ENCODE measurements around the gene HMCN2.

The HMCN2 gene

DNA sequence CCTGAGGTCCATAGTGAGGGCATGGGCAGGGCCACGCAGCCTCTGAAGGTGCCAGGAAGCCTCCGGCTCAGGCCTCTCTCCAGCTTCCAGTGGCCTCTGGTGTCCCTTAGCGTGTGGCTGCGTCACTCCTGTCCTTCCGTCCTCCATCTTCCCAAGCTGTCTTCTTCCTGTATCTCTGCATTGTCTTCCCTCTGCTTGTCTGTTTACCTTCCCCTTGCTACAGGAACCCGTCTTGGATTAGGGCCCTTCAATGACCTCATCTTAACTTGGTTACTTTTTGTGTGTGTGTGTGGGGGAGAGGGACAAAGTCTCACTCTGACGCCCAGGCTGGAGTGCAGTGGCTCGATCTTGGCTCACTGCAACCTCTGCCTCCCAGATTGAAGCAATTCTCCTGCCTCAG lies 193.6 kb downstream of the HMCN2 start:
- no peak for DNase-seq

DNA sequence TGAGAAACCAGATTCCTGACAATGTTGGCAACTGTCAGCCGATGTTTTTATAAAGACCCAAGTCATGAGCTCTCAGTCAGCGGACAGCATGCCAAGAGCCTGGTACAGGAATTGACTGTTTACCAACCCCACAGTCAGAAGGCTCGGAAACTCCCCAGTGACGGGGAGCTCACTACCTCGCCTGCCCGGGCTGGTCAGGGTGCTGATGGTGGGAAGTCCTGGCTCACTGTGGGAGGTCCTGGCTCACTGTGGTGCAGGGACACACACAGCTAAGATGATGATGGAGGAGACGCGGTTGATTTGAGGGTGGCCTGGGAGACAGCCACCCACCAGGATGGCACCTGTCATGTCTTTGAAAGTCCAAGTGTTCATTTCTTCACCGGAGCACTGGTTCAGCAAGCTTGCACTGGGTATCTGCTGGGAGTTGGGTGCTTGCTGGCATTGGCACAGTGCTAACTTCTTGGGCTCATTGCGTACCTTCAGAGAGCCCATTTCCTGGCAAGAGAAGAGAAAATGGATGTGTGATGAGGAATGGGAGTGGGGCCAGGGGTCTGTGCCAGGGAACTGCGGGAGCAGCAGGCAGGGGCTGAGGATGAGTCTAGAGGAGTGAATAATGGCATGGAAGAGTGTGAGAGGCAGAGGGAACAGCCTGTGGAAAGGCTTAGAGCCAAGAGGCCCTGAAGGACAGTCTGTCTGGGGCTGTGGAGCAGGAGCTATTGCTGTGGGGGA lies 194.5 kb downstream of the HMCN2 start:
- DNase-seq = no peak

DNA sequence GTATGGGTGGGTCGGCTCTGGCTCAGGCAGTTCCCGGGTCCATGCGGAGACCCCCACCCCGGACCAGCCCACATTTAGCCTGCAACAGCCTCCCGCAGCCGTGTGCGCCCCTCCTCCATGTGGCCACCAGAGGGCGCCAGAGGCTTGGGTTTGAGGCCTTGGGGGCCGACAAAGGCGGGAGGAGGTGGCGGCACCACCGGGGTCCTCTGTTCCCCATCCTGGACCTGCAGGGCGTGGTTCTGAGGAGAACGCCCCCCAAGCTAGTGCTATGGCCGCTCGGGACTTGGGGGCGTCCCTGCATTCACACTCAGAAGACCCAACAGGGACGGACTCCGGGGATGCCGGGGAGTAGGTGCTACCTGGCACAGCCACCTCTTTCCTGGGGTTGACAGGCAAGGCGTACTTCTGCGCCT lies 195.7 kb downstream of the HMCN2 start:
- DNase-seq = peak; percentile 77

- no peak for DNase-seq
These were observed 196.2 kb downstream of the HMCN2 start for GRCh38 chr9:130461731-130462130.

DNA sequence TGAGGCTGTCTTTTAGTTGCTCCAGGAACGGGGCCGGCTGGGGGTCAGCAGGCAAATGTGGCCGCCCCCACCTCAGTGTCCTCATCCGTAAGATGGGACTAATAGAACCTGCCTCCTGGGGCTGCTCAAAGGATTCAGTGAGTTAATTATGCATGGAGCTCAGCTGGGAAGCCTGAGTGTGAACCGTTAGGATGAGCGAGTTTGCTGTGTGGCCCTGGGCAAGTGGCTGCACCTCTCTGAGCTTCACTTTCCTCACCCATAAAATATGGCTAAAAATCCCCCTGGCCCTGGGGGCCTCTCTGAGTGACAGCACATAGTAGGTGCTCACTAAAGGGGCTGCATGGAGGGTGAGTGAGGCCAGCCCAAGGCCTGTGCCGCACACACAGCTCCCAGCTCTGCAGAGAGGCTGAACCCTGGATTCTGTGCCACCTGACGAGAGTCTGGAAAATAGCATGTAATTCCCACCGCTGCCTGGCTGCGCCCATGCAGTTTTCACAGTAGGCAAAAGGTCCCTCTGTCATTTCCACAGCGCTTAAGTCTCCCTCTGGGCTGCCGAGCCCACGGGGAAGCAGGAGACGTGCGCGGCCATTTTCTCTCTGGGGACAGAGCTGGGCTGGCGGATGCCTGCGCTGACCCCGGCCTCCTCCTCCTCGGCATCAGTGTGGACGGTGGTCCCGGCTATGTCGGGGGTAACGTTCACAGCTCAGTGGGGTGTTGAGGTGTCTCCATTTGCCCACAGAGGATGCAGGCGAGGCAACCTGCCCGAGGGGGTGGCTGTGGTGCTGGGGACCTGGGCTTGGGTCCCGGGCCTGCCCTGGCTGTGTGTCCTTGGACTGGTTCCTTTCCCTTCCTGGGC lies 197.4 kb downstream of the HMCN2 start:
- DNase-seq = no peak

DNA sequence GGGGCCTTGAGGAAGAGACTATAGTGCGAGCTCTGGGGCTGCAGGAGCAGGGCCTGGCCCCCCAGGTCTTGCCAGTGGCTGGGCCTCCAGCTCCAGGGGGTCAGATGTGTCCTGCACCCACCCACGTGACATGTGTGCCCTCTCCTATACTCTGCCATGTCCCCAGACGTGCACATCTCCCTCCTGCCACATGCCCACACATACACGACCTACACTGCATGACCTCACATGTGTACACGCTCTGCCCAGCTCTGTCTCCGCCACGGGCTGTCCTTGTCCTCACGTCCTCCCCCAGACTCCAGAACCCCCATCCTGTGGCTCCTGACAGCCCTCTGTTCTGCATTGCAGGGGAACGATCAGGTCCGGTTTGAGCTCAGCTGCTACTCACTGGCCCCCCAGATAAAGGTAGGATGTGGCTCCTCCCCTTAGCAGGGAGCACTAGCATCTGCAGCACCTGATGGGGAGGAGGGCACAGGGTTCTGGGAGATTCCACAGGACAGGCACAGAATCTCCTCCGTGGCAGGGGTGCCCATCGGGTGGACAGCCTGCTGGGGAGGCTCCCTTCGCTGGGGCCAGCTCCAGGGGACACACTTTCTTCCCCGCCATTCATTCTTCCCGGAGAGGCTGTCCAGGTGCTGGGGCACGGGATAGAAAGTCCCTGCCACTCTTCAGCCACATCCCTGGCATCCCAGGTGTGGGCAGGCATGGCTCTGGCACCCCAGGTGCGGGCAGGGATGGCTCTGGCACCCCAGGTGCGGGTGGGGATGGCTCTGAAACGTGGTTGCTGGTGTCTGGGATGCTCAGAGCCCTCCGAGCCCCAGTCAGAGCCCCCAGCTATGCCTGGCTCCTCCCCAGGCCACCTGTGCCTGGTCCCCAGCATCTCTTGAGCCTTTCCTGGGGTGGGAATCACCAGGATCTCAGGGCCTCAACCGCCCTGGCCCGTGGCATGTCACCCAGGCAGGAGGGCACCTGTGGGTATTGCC lies 198.5 kb downstream of the HMCN2 start:
- DNase-seq = no peak

DNA sequence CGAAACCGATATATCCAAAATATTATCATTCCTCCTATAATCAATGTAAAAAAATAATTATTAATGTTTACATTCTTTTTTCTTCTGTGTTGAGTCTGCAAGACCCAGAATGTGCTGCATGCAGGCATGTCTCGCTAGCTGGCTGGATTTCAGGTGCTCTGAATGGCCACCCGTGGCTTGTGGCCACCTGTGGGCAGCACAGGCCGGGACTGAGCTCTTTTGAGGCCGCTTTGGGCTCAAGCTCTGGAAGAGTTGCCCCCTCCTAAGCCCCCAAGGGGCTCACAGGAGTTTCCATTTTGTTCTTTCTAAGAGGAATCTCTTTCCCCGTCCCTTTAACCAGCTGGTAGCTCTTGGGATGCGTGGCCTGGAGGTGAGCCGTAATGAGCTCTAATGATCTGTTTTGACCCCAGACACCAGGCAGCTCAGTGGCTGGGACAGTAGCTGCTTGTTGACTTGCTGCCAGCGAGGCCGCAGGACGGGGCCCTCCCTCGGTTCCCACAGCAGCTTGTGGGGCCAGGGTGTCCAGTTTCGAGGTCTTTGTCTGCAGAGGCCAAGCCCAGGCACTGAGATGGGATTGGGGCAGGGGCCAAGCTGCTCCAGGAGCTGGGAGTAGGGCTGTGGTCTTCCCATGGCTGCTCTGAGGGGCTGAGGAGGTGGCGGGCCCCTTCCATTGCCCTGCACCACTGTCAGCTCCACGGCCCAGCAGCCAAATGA lies 200.0 kb downstream of the HMCN2 start:
- no peak for DNase-seq

DNA sequence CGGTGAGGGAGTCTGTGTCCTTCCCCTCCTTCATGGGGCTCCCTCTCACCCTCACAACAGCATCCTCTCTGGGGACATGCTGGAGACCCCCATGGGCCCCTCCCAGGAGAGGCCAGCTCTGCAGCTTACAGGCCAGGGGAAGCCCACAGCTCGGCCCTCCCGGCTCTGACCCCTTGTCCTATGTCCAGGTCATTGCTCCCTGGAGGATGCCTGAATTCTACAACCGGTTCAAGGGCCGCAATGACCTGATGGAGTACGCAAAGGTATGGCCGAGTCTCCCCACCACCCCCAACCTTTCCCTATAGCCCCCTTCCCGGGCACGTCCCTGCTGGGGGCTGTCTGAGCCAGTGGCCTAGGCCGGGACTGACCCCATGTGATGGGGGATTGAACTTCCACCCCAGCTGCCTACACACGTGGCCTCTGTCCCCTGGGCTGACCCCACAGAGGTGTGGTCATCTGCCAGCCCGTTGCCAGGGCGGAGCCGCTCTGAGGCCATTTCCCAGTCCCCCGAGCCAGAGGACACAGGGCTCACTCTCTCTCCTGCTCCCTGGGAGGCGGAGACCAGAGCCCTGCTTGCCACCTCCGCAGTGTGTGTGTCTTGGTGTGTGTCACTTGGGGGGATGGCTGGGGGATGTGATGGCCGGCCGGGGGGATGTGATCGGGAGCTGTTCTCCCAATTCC lies 201.1 kb downstream of the HMCN2 start:
- no peak for DNase-seq

GRCh38 chr9:130467316-130467715 lies 201.8 kb downstream of the HMCN2 start:
- DNase-seq = no peak

GRCh38 chr9:130468566-130468965 lies 203.0 kb downstream of the HMCN2 start:
- DNase-seq = no peak

GRCh38 chr9:130470269-130470668 lies 204.7 kb downstream of the HMCN2 start:
- no peak for DNase-seq

- DNase-seq = no peak
These were observed 205.4 kb downstream of the HMCN2 start for GRCh38 chr9:130470950-130471349.

GRCh38 chr9:130471411-130472183 lies 206.0 kb downstream of the HMCN2 start:
- DNase-seq = no peak

DNA sequence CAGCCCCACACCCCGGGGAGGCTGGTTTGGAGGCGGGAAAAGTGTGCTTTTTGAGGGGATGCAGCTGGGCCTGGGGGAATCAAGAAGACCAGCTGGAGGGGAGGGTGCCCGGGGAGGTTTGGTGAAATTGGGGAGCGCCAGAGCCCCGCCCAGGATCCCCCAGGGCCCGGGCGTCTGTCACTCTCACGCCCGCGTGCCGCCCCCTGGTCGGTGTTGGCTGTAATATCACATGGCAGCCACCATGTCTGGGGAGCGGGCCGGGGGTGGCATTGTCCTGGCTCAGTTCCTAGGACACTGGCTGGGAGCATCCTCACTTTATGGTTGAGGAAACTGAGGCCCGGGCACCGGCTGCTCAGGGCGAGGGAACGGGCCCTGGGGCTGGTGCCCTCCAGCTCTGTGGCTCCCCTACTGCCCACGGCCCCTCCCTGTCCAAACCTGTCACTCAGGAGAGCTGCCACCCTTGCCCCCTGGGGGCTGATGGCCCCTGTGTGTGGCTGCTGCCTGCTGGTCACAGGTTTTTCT lies 206.7 kb downstream of the HMCN2 start:
- no peak for DNase-seq

DNA sequence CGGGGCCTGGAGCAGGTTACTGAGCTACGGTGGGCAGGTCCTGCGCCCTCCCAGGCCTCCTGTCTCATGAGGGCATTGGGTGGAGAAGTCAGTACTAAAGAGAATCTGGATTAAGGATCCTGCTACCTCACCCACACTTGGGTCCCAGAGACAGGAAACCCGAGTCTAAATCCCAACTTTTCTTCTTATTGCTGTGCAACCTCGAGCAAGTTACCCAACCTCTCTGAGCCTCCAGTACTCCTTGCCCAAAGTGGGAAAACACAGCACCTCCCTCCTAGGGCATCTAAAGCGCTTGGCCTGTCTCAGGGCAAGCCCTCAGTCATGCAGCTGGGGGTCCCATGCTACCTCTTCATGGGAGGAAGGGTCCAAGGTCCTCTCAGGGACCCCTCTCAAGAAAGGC lies 207.4 kb downstream of the HMCN2 start:
- DNase-seq = no peak

- no peak for DNase-seq
These were observed 208.0 kb downstream of the HMCN2 start for GRCh38 chr9:130473566-130473965.

- no peak for DNase-seq
These were observed 208.5 kb downstream of the HMCN2 start for GRCh38 chr9:130474106-130474505.

DNA sequence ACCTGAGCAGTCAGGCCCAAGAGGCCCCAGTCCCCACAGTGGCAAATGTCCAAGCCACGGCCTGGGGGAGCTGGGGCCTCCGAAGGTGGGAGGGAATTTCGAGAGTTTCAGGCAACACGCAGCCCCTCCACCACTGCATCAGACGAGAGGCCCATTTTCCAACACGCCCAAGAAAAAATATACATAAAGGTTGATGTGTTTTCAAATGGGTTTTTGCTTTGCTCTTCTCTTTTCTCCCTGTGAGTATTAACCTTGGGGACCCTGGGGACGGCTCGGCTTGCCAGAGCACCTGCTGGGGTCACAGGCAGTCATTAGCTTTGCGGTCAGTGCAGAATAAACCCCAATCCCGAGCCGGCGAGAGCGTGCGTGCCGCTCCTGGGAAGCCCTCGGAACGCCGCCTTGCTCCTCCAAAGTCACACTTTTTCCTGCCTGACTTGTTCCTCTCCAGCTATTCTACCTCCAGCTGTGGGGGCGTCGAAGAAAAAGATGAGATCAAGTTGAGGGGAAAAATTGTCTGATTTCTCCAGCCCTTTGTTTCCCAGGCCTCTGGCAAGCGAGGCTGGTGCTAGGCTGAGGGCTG lies 210.7 kb downstream of the HMCN2 start:
- no peak for DNase-seq

DNA sequence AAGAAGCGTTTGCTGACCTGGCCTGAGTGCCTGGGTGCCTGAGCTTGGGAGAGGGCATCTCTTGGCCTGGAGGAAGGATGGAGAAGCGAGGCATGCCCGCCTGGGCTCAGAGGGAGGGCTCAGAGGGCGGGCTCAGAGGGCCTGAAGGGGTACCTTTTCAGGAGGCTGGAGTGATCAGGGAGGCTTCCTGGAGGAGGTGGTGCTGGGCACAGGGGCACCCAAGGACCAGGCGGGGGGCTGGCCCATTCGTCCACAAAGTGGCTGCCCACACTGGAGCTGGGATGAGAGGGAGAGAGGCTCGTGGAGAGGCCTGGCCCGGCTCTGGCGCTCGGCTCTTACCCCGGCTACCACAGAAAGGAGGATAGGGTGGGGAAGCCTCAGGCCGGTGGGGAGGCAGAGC lies 212.0 kb downstream of the HMCN2 start:
- DNase-seq = no peak

DNA sequence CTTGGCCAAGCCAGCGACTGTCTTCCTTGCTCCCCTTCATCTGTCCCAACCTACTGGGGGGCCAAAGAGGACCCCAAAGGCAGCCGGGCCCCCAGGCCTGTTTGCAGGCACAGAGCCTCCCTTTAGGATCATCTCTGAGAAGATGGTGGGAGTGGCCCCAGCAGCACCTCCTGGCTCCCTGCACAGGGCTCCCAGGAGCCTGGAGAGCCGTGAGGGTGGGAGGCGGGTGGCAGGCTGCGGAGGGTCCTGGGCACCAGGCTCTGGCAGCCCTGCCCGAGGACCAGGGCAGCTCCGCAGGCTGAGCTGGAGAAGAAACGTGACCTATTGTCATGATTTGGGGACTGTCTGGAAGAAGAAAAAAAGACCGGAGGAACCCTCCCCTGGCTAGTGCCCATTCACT lies 212.6 kb downstream of the HMCN2 start:
- no peak for DNase-seq

Measured in stimulated activated CD4-positive, alpha-beta T cell treated with anti-CD3 and anti-CD28 coated beads, Interleukin-15, amount 100 ng/mL, for 24 hours (primary cell).